ENCODE measurements around the gene NOC4L.

The NOC4L gene

GRCh38 chr12:132158677-132159554, 14.7 kb downstream of the NOC4L start:
- no peak for DNase-seq

DNA sequence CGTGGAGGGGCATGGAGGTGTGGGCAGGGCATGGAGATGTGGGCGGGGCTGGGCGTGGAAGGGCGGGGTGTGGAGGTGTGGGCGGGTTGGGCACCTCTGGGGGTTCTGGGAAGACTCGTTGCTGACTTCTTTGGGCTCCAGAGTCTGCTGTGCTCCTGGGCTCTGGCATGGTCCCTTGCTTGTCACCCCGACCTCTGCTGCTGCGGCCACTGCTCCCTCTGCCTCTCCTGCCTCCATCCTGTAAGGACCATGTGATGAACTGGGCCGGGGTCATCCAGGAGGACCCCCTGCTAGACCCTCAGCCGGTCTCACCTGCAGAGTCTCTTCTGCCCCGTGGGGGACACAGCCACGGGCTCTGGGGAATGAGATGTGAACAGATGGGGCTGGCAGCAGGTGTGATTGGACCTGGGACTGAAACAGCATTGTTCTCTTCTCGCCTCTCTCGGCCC, 15.3 kb downstream of the NOC4L start:
- no peak for DNase-seq

DNA sequence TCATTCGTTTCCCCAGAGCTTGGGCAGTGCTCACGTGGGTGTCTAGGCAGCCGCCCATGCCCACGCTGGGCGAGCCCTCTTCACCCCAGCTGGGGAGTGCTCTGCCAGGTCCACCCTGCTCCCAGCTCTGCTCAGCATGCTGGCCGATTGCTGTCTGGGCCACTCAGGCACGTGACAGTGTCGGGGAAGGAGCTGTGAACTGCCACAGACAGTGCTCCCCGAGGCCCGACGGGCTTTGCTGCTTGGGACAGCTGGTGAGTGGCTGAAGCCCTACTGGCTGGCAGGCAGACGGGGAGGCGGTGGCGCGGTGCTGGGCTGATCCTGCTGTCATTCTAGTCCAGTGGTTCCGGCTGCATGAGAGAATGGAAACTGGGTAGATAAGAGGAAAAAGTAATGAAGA, 15.8 kb downstream of the NOC4L start:
- no peak for DNase-seq

DNA sequence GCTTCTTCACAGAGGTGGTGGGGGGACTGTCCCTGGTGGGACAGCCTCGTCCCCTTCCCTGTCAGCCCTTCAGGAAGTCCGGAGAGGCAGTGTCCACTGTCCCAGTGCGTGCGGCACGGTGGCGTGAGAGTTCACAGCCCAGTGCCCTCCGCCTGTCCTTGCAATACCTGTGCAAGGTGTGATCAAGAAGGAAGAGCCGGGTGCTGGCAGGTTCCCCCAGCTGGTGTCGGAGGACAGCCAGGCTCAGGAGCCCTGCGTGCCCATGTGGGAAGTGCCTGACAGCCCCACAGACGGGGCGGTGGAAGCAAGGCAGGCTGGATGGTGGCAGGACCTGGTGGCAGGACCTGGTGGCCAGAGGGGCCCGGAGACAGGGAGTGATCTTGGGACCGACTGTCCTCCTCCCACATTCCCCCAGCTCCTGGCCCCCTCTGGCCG, 16.4 kb downstream of the NOC4L start:
- DNase-seq: no peak

- DNase-seq: peak; percentile 28
Measured at GRCh38 chr12:132161036-132161781, 17.0 kb downstream of the NOC4L start.

- no peak for DNase-seq
Measured at GRCh38 chr12:132161796-132162507, 17.7 kb downstream of the NOC4L start.

- peak; percentile 67 for DNase-seq
Measured at GRCh38 chr12:132162508-132163031, 18.3 kb downstream of the NOC4L start.

DNA sequence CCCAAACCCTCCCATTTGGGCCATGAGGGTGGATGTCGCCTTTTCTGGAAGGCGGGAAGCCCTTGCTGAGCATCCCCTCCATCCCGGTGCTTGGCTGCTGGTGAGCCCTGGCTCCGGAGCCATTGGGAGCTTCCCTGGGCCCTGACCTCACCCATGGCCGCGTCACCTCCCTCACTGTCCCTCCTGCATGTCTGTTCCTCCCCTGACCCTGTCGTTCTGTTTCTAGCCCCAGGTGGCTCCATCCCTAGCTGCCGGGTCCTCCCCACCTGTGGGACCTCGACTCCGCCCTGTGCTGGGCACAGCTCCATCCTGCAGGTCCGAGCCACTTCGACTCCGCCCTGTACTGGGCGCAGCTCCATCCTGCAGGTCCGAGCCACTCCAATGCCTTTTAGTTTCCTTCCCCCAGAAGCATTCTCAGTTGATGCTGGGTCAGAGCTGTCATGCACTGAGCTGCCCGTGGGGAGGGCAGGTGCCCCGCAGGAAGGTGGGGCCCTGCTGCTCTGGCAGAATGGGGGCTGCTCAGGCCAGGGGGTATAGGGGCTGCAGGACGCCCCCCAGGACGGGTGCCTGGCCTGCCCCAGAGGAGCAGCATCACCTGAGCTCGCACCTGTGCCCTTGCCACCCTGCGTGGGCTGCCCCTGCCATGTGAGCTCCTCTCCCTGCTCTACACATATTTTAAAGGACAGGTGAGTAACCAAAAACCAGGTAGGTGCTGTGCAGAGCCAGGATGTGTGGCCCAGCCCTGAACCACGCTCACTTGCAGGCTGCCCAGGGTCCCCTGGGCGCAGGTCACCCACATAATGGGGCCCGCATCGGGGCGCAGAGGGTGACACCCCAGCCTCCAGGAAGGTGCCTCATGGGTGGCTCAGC, 19.0 kb downstream of the NOC4L start:
- no peak for DNase-seq

- DNase-seq: no peak
Measured at GRCh38 chr12:132163911-132164288, 19.6 kb downstream of the NOC4L start.

GRCh38 chr12:132164426-132164825, 20.2 kb downstream of the NOC4L start:
- DNase-seq: no peak

- no peak for DNase-seq
Measured at GRCh38 chr12:132165584-132165983, 21.3 kb downstream of the NOC4L start.

- no peak for DNase-seq
Measured at GRCh38 chr12:132166093-132166492, 21.8 kb downstream of the NOC4L start.

- no peak for DNase-seq
Measured at GRCh38 chr12:132166801-132167591, 22.7 kb downstream of the NOC4L start.

GRCh38 chr12:132167611-132168310, 23.5 kb downstream of the NOC4L start:
- DNase-seq: no peak

- DNase-seq: no peak
Measured at GRCh38 chr12:132168311-132169031, 24.2 kb downstream of the NOC4L start.

DNA sequence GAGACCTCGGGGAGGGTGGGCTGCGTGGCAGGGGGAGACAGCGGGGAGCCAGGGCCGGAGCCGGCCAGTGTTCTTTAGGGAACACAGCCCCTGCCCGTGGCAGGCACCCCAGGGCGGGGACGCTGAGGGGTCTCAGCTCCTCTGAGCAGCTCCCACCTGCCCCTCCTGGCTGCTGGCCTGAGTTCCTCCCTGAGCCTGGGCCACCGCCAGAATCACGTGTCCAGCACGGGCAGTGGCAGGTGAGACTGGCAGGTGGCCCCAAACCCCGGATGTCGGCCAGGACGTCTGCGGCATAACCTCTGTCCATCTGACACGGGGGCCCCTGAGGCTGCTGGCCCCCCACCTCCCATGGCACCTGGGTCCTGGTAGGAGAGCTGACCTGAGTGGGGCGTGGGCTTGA, 25.1 kb downstream of the NOC4L start:
- DNase-seq: no peak

DNA sequence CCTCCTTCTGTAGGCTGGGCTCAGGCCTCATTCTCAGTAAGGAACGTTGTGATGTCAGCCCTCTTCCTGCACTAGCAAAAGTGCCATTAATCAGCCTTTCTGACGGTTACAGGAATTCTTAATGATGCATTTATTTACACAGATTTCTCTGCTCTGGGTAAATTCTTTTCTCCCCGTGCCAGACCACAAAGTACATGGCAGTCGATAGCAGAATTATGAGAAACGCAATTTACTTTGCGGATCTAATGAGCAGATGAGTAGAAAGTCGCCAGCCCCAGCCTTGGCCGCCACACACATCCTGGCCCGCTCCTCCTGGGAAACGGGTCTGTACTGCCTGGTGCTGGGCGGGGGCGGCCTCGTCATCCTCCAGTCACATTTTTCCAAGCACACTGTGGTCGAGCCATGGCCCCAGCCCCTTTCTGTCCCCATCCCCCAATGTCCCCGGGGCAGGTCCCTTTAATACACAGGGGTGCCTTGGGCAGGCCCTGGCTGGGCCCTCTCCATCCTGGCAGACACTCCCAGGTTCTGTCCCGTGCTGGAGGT, 25.9 kb downstream of the NOC4L start:
- DNase-seq: peak; percentile 88

- no peak for DNase-seq
Measured at GRCh38 chr12:132170637-132171292, 26.5 kb downstream of the NOC4L start.
